Measurements from ENCODE around the gene PTPRM.

GRCh38 chr18:8397034-8397433, 829.9 kb downstream of the PTPRM start:
- no peak for TF ChIP-seq POLR2A (IDR thresholded peaks at IDR 0.05)
- TF ChIP-seq, protein P1, sequence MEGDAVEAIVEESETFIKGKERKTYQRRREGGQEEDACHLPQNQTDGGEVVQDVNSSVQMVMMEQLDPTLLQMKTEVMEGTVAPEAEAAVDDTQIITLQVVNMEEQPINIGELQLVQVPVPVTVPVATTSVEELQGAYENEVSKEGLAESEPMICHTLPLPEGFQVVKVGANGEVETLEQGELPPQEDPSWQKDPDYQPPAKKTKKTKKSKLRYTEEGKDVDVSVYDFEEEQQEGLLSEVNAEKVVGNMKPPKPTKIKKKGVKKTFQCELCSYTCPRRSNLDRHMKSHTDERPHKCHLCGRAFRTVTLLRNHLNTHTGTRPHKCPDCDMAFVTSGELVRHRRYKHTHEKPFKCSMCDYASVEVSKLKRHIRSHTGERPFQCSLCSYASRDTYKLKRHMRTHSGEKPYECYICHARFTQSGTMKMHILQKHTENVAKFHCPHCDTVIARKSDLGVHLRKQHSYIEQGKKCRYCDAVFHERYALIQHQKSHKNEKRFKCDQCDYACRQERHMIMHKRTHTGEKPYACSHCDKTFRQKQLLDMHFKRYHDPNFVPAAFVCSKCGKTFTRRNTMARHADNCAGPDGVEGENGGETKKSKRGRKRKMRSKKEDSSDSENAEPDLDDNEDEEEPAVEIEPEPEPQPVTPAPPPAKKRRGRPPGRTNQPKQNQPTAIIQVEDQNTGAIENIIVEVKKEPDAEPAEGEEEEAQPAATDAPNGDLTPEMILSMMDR (IDR thresholded peaks at IDR 0.05): no peak

All from lower leg skin (tissue), 3 donors.